Measurements from ENCODE around the gene TMEM145.
A peak's percentile ranks its signal among the peaks of the same experiment; 100 is the strongest.

The TMEM145 gene

GRCh38 chr19:42345191-42345812, 32.2 kb downstream of the TMEM145 start:
- Histone ChIP-seq H3K9ac (ENCODE audit: low read length) (peak overlapping the region; percentile 43), H3K4me1 (ENCODE audit: control insufficient read depth, insufficient read depth, low read length) (peaks cover 36% of the 10 kb centered on the region), H3K36me3 (ENCODE audit: control insufficient read depth, insufficient read depth, low read length, severe bottlenecking) (peaks cover 4% of the 10 kb centered on the region), H3K9me3 (ENCODE audit: control insufficient read depth, low read length) (no peaks in the 10 kb centered on the region), H3K4me3 (ENCODE audit: low read length) (no peak overlapping the region), H3K27me3 (replicated peaks; ENCODE audit: control insufficient read depth, insufficient read depth, low read length) (no peaks in the 10 kb centered on the region)
- DNase-seq (ENCODE audit: low read depth) = peak; percentile 86

- no peaks in the 10 kb centered on the region for H3K9me3 ChIP-seq (ENCODE audit: control insufficient read depth, low read length)
- H3K36me3 ChIP-seq (ENCODE audit: control insufficient read depth, insufficient read depth, low read length, severe bottlenecking) = no peaks in the 10 kb centered on the region
- peaks cover 36% of the 10 kb centered on the region for H3K4me1 ChIP-seq (ENCODE audit: control insufficient read depth, insufficient read depth, low read length)
- H3K27me3 ChIP-seq (replicated peaks; ENCODE audit: control insufficient read depth, insufficient read depth, low read length) = no peaks in the 10 kb centered on the region
- DNase-seq (ENCODE audit: low read depth) = no peak
- H3K4me3 ChIP-seq (ENCODE audit: low read length) = no peak overlapping the region
- no peak overlapping the region for H3K9ac ChIP-seq (ENCODE audit: low read length)
These were observed 35.1 kb downstream of the TMEM145 start for GRCh38 chr19:42348211-42348610.

DNA sequence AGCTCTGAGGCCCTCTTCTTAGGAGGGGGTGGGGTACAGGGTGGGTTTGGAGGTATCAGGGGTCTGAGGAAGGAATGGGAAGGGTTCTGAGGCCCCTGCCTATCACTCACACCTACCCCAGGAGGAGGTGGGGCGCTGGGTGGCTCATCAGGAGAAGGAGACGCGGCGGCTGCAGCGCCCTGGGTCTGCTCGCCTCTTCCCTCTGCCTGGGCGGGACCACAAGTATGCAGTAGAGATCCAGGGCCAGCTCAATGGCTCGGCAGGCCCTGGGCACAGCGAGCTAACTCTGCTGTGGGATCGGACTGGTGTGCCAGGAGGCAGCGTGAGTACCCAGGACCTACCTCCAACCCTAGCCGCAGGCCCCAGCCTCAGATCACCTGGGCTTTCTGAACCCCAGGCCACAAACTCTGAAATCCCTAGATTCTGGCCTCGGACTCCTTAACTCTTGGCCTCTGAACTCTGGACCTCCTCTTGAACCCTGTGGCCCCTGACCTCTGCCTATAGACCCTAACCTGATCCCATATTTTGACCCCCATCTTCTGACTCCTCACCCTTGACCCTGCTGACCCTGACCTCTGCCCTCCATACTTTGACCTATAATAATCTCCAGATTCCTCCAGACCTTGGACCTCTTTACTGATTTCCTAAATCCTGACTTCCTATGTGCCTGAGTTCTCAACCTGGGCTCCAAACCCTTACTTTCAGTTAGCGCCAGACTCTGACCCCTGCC, 36.4 kb downstream of the TMEM145 start:
- Histone ChIP-seq H3K36me3 (ENCODE audit: control insufficient read depth, insufficient read depth, low read length, severe bottlenecking) (peaks cover 11% of the 10 kb centered on the region), H3K4me1 (ENCODE audit: control insufficient read depth, insufficient read depth, low read length) (peaks cover 31% of the 10 kb centered on the region), H3K9ac (ENCODE audit: low read length) (no peak overlapping the region), H3K4me3 (ENCODE audit: low read length) (no peak overlapping the region), H3K9me3 (ENCODE audit: control insufficient read depth, low read length) (no peaks in the 10 kb centered on the region), H3K27me3 (replicated peaks; ENCODE audit: control insufficient read depth, insufficient read depth, low read length) (no peaks in the 10 kb centered on the region)
- no peak for DNase-seq (ENCODE audit: low read depth)

DNA sequence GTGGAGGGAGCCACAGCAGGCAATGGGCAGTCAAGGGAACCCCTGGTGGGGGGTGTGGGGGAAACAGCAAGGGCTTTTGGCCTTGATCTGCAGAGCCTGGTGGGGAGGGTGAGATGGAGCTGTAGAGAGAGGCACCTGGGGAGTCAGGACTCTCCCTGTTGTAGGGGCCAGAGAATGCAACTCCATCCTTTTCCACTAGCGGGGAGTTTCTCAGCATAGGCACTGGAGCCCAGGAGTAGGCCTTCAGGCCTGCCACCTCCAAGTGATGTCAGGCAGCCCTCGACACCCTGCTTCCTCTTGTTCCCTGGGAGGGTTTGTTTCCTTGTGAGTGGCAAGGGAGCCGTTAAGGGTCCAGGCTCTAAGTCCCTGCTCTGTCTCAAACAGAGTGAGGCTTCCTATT, 37.3 kb downstream of the TMEM145 start:
- DNase-seq (ENCODE audit: low read depth) = no peak
- Histone ChIP-seq H3K27me3 (replicated peaks; ENCODE audit: control insufficient read depth, insufficient read depth, low read length) (no peaks in the 10 kb centered on the region), H3K4me3 (ENCODE audit: low read length) (no peak overlapping the region), H3K4me1 (ENCODE audit: control insufficient read depth, insufficient read depth, low read length) (peaks cover 23% of the 10 kb centered on the region), H3K9me3 (ENCODE audit: control insufficient read depth, low read length) (no peaks in the 10 kb centered on the region), H3K9ac (ENCODE audit: low read length) (no peak overlapping the region), H3K36me3 (ENCODE audit: control insufficient read depth, insufficient read depth, low read length, severe bottlenecking) (peaks cover 14% of the 10 kb centered on the region)

GRCh38 chr19:42351079-42351735, 38.1 kb downstream of the TMEM145 start:
- H3K4me1 ChIP-seq (ENCODE audit: control insufficient read depth, insufficient read depth, low read length) = peaks cover 15% of the 10 kb centered on the region
- no peak for DNase-seq (ENCODE audit: low read depth)
- H3K9ac ChIP-seq (ENCODE audit: low read length) = no peak overlapping the region
- H3K4me3 ChIP-seq (ENCODE audit: low read length) = no peak overlapping the region
- H3K9me3 ChIP-seq (ENCODE audit: control insufficient read depth, low read length) = no peaks in the 10 kb centered on the region
- peaks cover 17% of the 10 kb centered on the region for H3K36me3 ChIP-seq (ENCODE audit: control insufficient read depth, insufficient read depth, low read length, severe bottlenecking)
- no peaks in the 10 kb centered on the region for H3K27me3 ChIP-seq (replicated peaks; ENCODE audit: control insufficient read depth, insufficient read depth, low read length)

GRCh38 chr19:42352301-42353259, 39.5 kb downstream of the TMEM145 start:
- no peak overlapping the region for H3K9ac ChIP-seq (ENCODE audit: low read length)
- H3K4me1 ChIP-seq (ENCODE audit: control insufficient read depth, insufficient read depth, low read length) = peaks cover 4% of the 10 kb centered on the region
- H3K4me3 ChIP-seq (ENCODE audit: low read length) = no peak overlapping the region
- peaks cover 30% of the 10 kb centered on the region for H3K36me3 ChIP-seq (ENCODE audit: control insufficient read depth, insufficient read depth, low read length, severe bottlenecking)
- no peak for DNase-seq (ENCODE audit: low read depth)
- no peaks in the 10 kb centered on the region for H3K9me3 ChIP-seq (ENCODE audit: control insufficient read depth, low read length)
- no peaks in the 10 kb centered on the region for H3K27me3 ChIP-seq (replicated peaks; ENCODE audit: control insufficient read depth, insufficient read depth, low read length)

DNA sequence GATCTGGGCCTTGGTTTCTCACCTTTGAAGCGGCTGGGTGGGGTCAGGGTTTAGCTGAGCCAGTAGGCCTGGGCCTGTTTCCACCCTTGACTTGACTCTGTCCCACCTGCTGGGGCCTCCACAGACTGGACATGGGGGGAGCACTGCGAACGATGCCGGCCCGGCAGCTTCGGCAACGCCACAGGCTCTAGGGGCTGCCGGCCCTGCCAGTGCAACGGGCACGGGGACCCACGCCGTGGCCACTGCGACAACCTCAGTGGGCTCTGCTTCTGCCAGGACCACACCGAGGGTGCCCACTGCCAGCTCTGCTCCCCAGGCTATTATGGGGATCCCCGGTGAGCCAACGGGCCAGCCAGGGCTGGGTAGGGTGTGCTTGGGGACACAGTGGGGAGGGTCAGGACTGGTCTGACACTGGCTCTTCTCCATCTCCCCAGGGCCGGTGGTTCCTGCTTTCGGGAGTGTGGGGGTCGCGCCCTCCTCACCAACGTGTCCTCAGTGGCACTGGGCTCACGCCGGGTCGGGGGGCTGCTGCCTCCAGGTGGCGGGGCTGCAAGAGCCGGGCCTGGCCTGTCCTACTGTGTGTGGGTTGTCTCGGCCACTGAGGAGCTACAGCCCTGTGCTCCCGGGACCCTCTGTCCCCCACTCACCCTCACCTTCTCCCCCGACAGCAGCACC, 40.4 kb downstream of the TMEM145 start:
- Histone ChIP-seq H3K4me3 (ENCODE audit: low read length) (no peak overlapping the region), H3K9me3 (ENCODE audit: control insufficient read depth, low read length) (no peaks in the 10 kb centered on the region), H3K27me3 (replicated peaks; ENCODE audit: control insufficient read depth, insufficient read depth, low read length) (no peaks in the 10 kb centered on the region), H3K4me1 (ENCODE audit: control insufficient read depth, insufficient read depth, low read length) (no peaks in the 10 kb centered on the region), H3K36me3 (ENCODE audit: control insufficient read depth, insufficient read depth, low read length, severe bottlenecking) (peaks cover 30% of the 10 kb centered on the region), H3K9ac (ENCODE audit: low read length) (no peak overlapping the region)
- no peak for DNase-seq (ENCODE audit: low read depth)

GRCh38 chr19:42355896-42356295, 42.8 kb downstream of the TMEM145 start:
- Histone ChIP-seq H3K4me3 (ENCODE audit: low read length) (no peak overlapping the region), H3K9me3 (ENCODE audit: control insufficient read depth, low read length) (no peaks in the 10 kb centered on the region), H3K9ac (ENCODE audit: low read length) (no peak overlapping the region), H3K27me3 (replicated peaks; ENCODE audit: control insufficient read depth, insufficient read depth, low read length) (no peaks in the 10 kb centered on the region), H3K36me3 (ENCODE audit: control insufficient read depth, insufficient read depth, low read length, severe bottlenecking) (peaks cover 30% of the 10 kb centered on the region), H3K4me1 (ENCODE audit: control insufficient read depth, insufficient read depth, low read length) (no peaks in the 10 kb centered on the region)
- DNase-seq (ENCODE audit: low read depth) = no peak

GRCh38 chr19:42356686-42357085, 43.6 kb downstream of the TMEM145 start:
- Histone ChIP-seq H3K9me3 (ENCODE audit: control insufficient read depth, low read length) (no peaks in the 10 kb centered on the region), H3K4me3 (ENCODE audit: low read length) (no peak overlapping the region), H3K4me1 (ENCODE audit: control insufficient read depth, insufficient read depth, low read length) (no peaks in the 10 kb centered on the region), H3K36me3 (ENCODE audit: control insufficient read depth, insufficient read depth, low read length, severe bottlenecking) (peaks cover 30% of the 10 kb centered on the region), H3K27me3 (replicated peaks; ENCODE audit: control insufficient read depth, insufficient read depth, low read length) (no peaks in the 10 kb centered on the region), H3K9ac (ENCODE audit: low read length) (no peak overlapping the region)
- DNase-seq (ENCODE audit: low read depth) = no peak

DNA sequence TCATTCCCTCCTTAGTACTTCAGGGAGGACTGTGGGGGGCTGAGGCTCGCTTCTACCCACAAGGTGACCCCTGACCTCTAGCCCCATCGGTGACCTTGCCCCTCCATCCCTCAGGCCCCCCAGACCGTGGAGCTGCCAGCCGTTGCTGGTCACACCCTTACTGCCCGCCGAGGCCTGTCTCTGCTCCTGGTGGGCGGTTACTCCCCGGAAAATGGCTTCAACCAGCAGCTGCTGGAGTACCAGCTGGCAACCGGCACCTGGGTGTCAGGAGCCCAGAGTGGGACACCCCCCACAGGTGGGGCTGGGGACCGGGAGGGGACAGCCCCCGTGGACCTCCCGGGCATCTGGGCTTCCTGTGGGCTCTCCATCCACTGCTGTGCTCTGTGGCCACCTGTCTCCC, 44.2 kb downstream of the TMEM145 start:
- peaks cover 30% of the 10 kb centered on the region for H3K36me3 ChIP-seq (ENCODE audit: control insufficient read depth, insufficient read depth, low read length, severe bottlenecking)
- no peaks in the 10 kb centered on the region for H3K27me3 ChIP-seq (replicated peaks; ENCODE audit: control insufficient read depth, insufficient read depth, low read length)
- H3K9ac ChIP-seq (ENCODE audit: low read length) = no peak overlapping the region
- DNase-seq (ENCODE audit: low read depth) = no peak
- no peaks in the 10 kb centered on the region for H3K9me3 ChIP-seq (ENCODE audit: control insufficient read depth, low read length)
- H3K4me3 ChIP-seq (ENCODE audit: low read length) = no peak overlapping the region
- H3K4me1 ChIP-seq (ENCODE audit: control insufficient read depth, insufficient read depth, low read length) = no peaks in the 10 kb centered on the region
